PC-3 (cell line): Measurements from ENCODE around the gene CFAP57. TPM values are rescaled to one million over a fixed set of nuclear protein-coding genes. Genes with fewer than 3 reads are reported as not detected.

Source experiments
- ATAC-seq: fragments of 200-7000 bp; cut with Tn5 transposase; 2 replicates; pipeline ENCODE4 v1.9.1; 2020; ENCODE audit warnings: mild to moderate bottlenecking, moderate library complexity
- BruUV-seq: library from RNA; stranded (reverse); fragments of 400-500 nt; replicated peaks from 2 replicates; lab custom pipeline; 2021; lab: Mats Ljungman, UMichigan
- CTCF ChIA-PET: fragments of 300-600 bp; sonication (Branson Sonifier 250); formaldehyde crosslinking; loops from one replicate; lab custom pipeline; 2022; ENCODE audit warnings: antibody characterized with exemption; lab: Charles Lee
- POLR2A ChIA-PET: fragments of 300-600 bp; sonication (Branson Sonifier 250); formaldehyde crosslinking; loops from one replicate; lab custom pipeline; 2022; ENCODE audit warnings: antibody characterized with exemption; ENCODE audit not compliant: unreplicated experiment; lab: Charles Lee
- DNase-seq: peaks from one replicate; pipeline ENCODE4 v3.0.0-alpha.2; 2015
- H2AFZ ChIP-seq: fragments of 300-600 bp; sonication (generic); 2 replicates; pipeline ENCODE4 v1.6.0; 2016; ENCODE audit warnings: antibody characterized with exemption, low read length
- H3F3A ChIP-seq: fragments of 300-600 bp; sonication (generic); one replicate; pipeline ENCODE4 v1.6.0; 2017; ENCODE audit warnings: antibody characterized with exemption, low read length, control low read depth, mild to moderate bottlenecking; ENCODE audit not compliant: unreplicated experiment
- H3K27ac ChIP-seq: fragments of 300-600 bp; sonication (generic); 2 replicates; pipeline ENCODE4 v1.5.1; 2016; ENCODE audit warnings: mild to moderate bottlenecking, low read length
- H3K27me3 ChIP-seq: fragments of 300-600 bp; sonication (generic); 2 replicates; pipeline ENCODE4 v1.6.1; 2016; ENCODE audit warnings: low read length, mixed read lengths
- H3K36me3 ChIP-seq: fragments of 300-600 bp; sonication (generic); 2 replicates; pipeline ENCODE4 v1.6.1; 2016; ENCODE audit warnings: low read depth, mixed run types, low read length, mixed read lengths
- H3K4me1 ChIP-seq: fragments of 300-600 bp; sonication (generic); 2 replicates; pipeline ENCODE4 v1.5.1; 2016; ENCODE audit warnings: low read length; ENCODE audit not compliant: insufficient read depth
- H3K4me2 ChIP-seq: fragments of 300-600 bp; sonication (generic); 2 replicates; pipeline ENCODE4 v1.6.0; 2016; ENCODE audit warnings: low read length
- H3K4me3 ChIP-seq: fragments of 300-600 bp; sonication (generic); 2 replicates; pipeline ENCODE4 v1.5.1; 2016; ENCODE audit warnings: mild to moderate bottlenecking, low read length, mixed read lengths
- H3K79me2 ChIP-seq: fragments of 300-600 bp; sonication (generic); 2 replicates; pipeline ENCODE4 v1.6.1; 2017; ENCODE audit warnings: low read length, mixed read lengths
- H3K9ac ChIP-seq: fragments of 300-600 bp; sonication (generic); 2 replicates; pipeline ENCODE4 v1.6.0; 2016; ENCODE audit warnings: mild to moderate bottlenecking, low read length
- H3K9me2 ChIP-seq: fragments of 300-600 bp; sonication (generic); replicated peaks from 2 replicates; pipeline ENCODE4 v1.6.1; 2016; ENCODE audit warnings: mixed run types, low read length, mixed read lengths
- H3K9me3 ChIP-seq: fragments of 300-600 bp; sonication (generic); 2 replicates; pipeline ENCODE4 v1.6.1; 2016; ENCODE audit warnings: low read length, mixed read lengths
- H4K20me1 ChIP-seq: fragments of 300-600 bp; sonication (generic); 2 replicates; pipeline ENCODE4 v1.6.1; 2016; ENCODE audit warnings: low read length, mixed read lengths
- CTCF ChIP-seq: fragments of 300-600 bp; sonication (generic); conservative IDR thresholded peaks from 2 replicates; pipeline ENCODE4 v1.5.1; 2017; ENCODE audit warnings: antibody characterized with exemption, low read depth, mild to moderate bottlenecking, low read length
- EZH2 ChIP-seq: fragments of 300-600 bp; sonication (generic); IDR thresholded peaks from one replicate; pipeline ENCODE4 v1.6.1; 2017; ENCODE audit warnings: antibody characterized with exemption, mild to moderate bottlenecking, low read length; ENCODE audit not compliant: unreplicated experiment
- EZH2phosphoT487 ChIP-seq: fragments of 300-600 bp; sonication (generic); IDR thresholded peaks from 2 replicates; pipeline ENCODE4 v1.6.1; 2018; ENCODE audit warnings: mild to moderate bottlenecking, antibody characterized with exemption, low read length, borderline replicate concordance
- intact Hi-C: fragments of 100-400 bp; cut with micrococcal nuclease; formaldehyde crosslinking; loops from 2 replicates; pipeline ENCODE4 v1.9.0; 2023
- total RNA-seq: library from RNA; depleted of rRNA; stranded (reverse); fragments of >200 nt; gene quantifications from 2 replicates; pipeline ENCODE4 v1.2.3, GENCODE V29; 2014

Gene CFAP57
- total RNA-seq, 1 experiment from 2014 or later = 1.2 TPM

GRCh38 chr1:43184995-43185394 is 12.9 kb downstream of the CFAP57 start:
- no peak for TF ChIP-seq EZH2phosphoT487
- no peak for TF ChIP-seq EZH2
- no peak for TF ChIP-seq CTCF
- ChIA-PET POLR2A (no interaction called here), CTCF (no interaction called here)
- H3K4me2 ChIP-seq = no peak overlapping the region
- no peaks in the 10 kb centered on the region for H3K4me1 ChIP-seq
- no peak overlapping the region for H3K27ac ChIP-seq
- no peaks in the 10 kb centered on the region for H4K20me1 ChIP-seq
- no peaks in the 10 kb centered on the region for H3K36me3 ChIP-seq
- no peaks in the 10 kb centered on the region for H3K79me2 ChIP-seq
- no TSS peak for BruUV-seq
- no peak overlapping the region for H3K9ac ChIP-seq
- DNase-seq (no peak), ATAC-seq (no peak)
- H3K27me3 ChIP-seq = no peaks in the 10 kb centered on the region
- no peak overlapping the region for H3K4me3 ChIP-seq
- no peak overlapping the region for H2AFZ ChIP-seq
- intact Hi-C loops = no loop called here
- no peaks in the 10 kb centered on the region for H3K9me2 ChIP-seq
- H3K9me3 ChIP-seq = no peaks in the 10 kb centered on the region
- no peaks in the 10 kb centered on the region for H3F3A ChIP-seq

- Histone ChIP-seq H3K27me3 (no peaks in the 10 kb centered on the region), H3K9me3 (no peaks in the 10 kb centered on the region), H3K9me2 (no peaks in the 10 kb centered on the region), H3K4me1 (no peaks in the 10 kb centered on the region), H3K27ac (no peak overlapping the region), H3K9ac (no peak overlapping the region), H3K4me3 (no peak overlapping the region), H3F3A (no peaks in the 10 kb centered on the region), H4K20me1 (no peaks in the 10 kb centered on the region), H3K79me2 (no peaks in the 10 kb centered on the region), H2AFZ (no peak overlapping the region), H3K4me2 (no peak overlapping the region), H3K36me3 (no peaks in the 10 kb centered on the region)
- CTCF ChIA-PET = interaction anchor here (0.6 kb wide), 2 partner anchors 32 to 33 kb away, joined by 3 read pairs; no protein-coding TSS in a partner anchor
- intact Hi-C loops = no loop called here
- no peak for TF ChIP-seq EZH2phosphoT487
- no peak for TF ChIP-seq EZH2
- TF ChIP-seq CTCF = no peak
- ATAC-seq = no peak
- DNase-seq = no peak
- POLR2A ChIA-PET = no interaction called here
- BruUV-seq = no TSS peak
Measured at GRCh38 chr1:43188106-43188505, 16.0 kb downstream of the CFAP57 start.

GRCh38 chr1:43194509-43194908 is 22.4 kb downstream of the CFAP57 start:
- no peak overlapping the region for H3K4me3 ChIP-seq
- ChIA-PET CTCF (no interaction called here), POLR2A (no interaction called here)
- H3K9me3 ChIP-seq = peaks cover 12% of the 10 kb centered on the region
- H3K9me2 ChIP-seq = no peaks in the 10 kb centered on the region
- no peaks in the 10 kb centered on the region for H4K20me1 ChIP-seq
- TF ChIP-seq EZH2 (no peak), CTCF (no peak), EZH2phosphoT487 (no peak)
- H3K4me1 ChIP-seq = no peaks in the 10 kb centered on the region
- no peaks in the 10 kb centered on the region for H3F3A ChIP-seq
- H3K27me3 ChIP-seq = no peaks in the 10 kb centered on the region
- H3K27ac ChIP-seq = no peak overlapping the region
- intact Hi-C loops = no loop called here
- no peaks in the 10 kb centered on the region for H3K79me2 ChIP-seq
- DNase-seq (no peak), ATAC-seq (no peak)
- no peak overlapping the region for H3K9ac ChIP-seq
- H3K36me3 ChIP-seq = no peaks in the 10 kb centered on the region
- H3K4me2 ChIP-seq = no peak overlapping the region
- no TSS peak for BruUV-seq
- H2AFZ ChIP-seq = no peak overlapping the region
